K562 (cell line): ENCODE data around the gene MAU2. TPM values are rescaled to one million over a fixed set of nuclear protein-coding genes. Genes with fewer than 3 reads are reported as not detected.

ENCODE experiments used
- ATF7 ChIP-seq: fragments of 450-650 bp; IDR thresholded peaks from 2 replicates; pipeline ENCODE4 v1.7.1; 2014; ENCODE audit warnings: mild to moderate bottlenecking, moderate library complexity
- CREBBP ChIP-seq: IDR thresholded peaks from one replicate; pipeline ENCODE4 v1.6.1; 2012; ENCODE audit warnings: low read depth, mild to moderate bottlenecking, control low read depth, inconsistent platforms, low read length
- EP400 ChIP-seq: fragments of 450-650 bp; IDR thresholded peaks from 2 replicates; pipeline ENCODE4 v1.6.1; 2017; ENCODE audit warnings: antibody characterized with exemption, mild to moderate bottlenecking, moderate library complexity
- FOXK1 ChIP-seq: sonication (generic); formaldehyde crosslinking; IDR thresholded peaks from 2 replicates; pipeline ENCODE4 v1.8.0; 2022; ENCODE audit warnings: missing genetic modification reagents, mild to moderate bottlenecking, borderline replicate concordance
- HDAC2 ChIP-seq: fragments of 450-650 bp; IDR thresholded peaks from 2 replicates; pipeline ENCODE4 v1.6.1; 2016; ENCODE audit warnings: mild to moderate bottlenecking
- HMG20B ChIP-seq: fragments of 250-450 bp; sonication (Bioruptor Pico); IDR thresholded peaks from 2 replicates; pipeline ENCODE4 v1.5.0; 2021; ENCODE audit warnings: mild to moderate bottlenecking
- HNRNPLL ChIP-seq: fragments of 200-400 bp; formaldehyde crosslinking; IDR thresholded peaks from 2 replicates; pipeline ENCODE4 v1.6.1; 2017; ENCODE audit warnings: low read length, low read depth, mild to moderate bottlenecking; ENCODE audit not compliant: poor library complexity, severe bottlenecking
- KDM1A ChIP-seq, 2 experiments: fragments of 450-650 bp; IDR thresholded peaks; 2 replicates each; pipeline ENCODE4 v1.6.1; 2016; ENCODE audit warnings: mild to moderate bottlenecking in 2 of 2
- MCM5 ChIP-seq: fragments of 450-650 bp; IDR thresholded peaks from 2 replicates; pipeline ENCODE4 v1.6.1; 2016; ENCODE audit warnings: low read depth
- NONO ChIP-seq, 2 experiments: fragments of 200-400 bp in 1 of 2; fragments of 450-650 bp in 1 of 2; formaldehyde crosslinking in 1 of 2; IDR thresholded peaks; 2 replicates each; pipeline ENCODE4 v1.6.1; 2017; ENCODE audit warnings: low read depth in 2 of 2, mild to moderate bottlenecking in 2 of 2, moderate library complexity in 2 of 2, low read length in 1 of 2
- NR4A1 ChIP-seq, 2 experiments: fragments of 250-450 bp in 1 of 2; fragments of 450-650 bp in 1 of 2; sonication (Bioruptor Pico) in 1 of 2; IDR thresholded peaks; 2 replicates each; pipeline versions ENCODE4 v1.4.0 to v1.6.1; 2016 to 2020; ENCODE audit warnings: mild to moderate bottlenecking in 2 of 2, missing compliant biosample characterization in 1 of 2, missing genetic modification characterization in 1 of 2, moderate library complexity in 1 of 2
- OTX1 ChIP-seq: fragments of 450-650 bp; formaldehyde crosslinking; IDR thresholded peaks from 2 replicates; pipeline ENCODE4 v1.4.0; 2022; ENCODE audit warnings: mild to moderate bottlenecking
- PHB ChIP-seq: fragments of 250-450 bp; sonication (Bioruptor Pico); IDR thresholded peaks from 2 replicates; pipeline ENCODE4 v1.5.0; 2021
- SRF ChIP-seq, 2 experiments: fragments of 250-450, 450-650 bp in 1 of 2; sonication (Bioruptor Pico) in 1 of 2; sonication (generic) in 1 of 2; formaldehyde crosslinking; IDR thresholded peaks; 2 replicates each; pipeline versions ENCODE4 v1.5.0 to v1.5.1; 2020 to 2022; ENCODE audit warnings: mild to moderate bottlenecking in 1 of 2, missing genetic modification reagents in 1 of 2
- ZBTB1 ChIP-seq: sonication (generic); formaldehyde crosslinking; IDR thresholded peaks from 2 replicates; pipeline ENCODE4 v1.8.1; 2023; ENCODE audit warnings: missing genetic modification reagents, low read depth, mild to moderate bottlenecking, borderline replicate concordance
- ZBTB7A ChIP-seq: IDR thresholded peaks from 2 replicates; pipeline ENCODE4 v1.6.1; 2011; ENCODE audit warnings: low read depth, mild to moderate bottlenecking, low read length, moderate library complexity, borderline replicate concordance; ENCODE audit not compliant: control insufficient read depth
- ZFX ChIP-seq: sonication (generic); formaldehyde crosslinking; IDR thresholded peaks from 2 replicates; pipeline ENCODE4 v1.8.0; 2022; ENCODE audit warnings: mild to moderate bottlenecking, missing genetic modification reagents, moderate library complexity
- polyA plus RNA-seq, 8 experiments: library from polyadenylated mRNA; depleted of rRNA in 4 of 8; stranded (reverse) in 5 of 8; unstranded in 3 of 8; fragments of >200 nt; fragmentation: Nextera tagmentation in 2 of 8; fragmentation: Illumina TruSeq in 1 of 8; extraction: Ambion mirVana in 2 of 8; extraction: Trizol in 1 of 8; gene quantifications; 2 replicates each; pipeline versions ENCODE4 v1.2.1 to v1.2.3, GENCODE V29; 2011 to 2014; ENCODE audit warnings: inconsistent platforms in 1 of 8, missing spikeins in 1 of 8
- total RNA-seq, 7 experiments: library from RNA; depleted of rRNA in 6 of 7; stranded (reverse); fragments of >200 nt in 6 of 7; fragmentation: Illumina TruSeq in 2 of 7; extraction: Trizol in 2 of 7; gene quantifications; 2 replicates each; pipeline versions ENCODE4 v1.2.1 to v1.2.3, GENCODE V29; 2011 to 2021; ENCODE audit warnings: low replicate concordance in 1 of 7
- TF ChIP-seq, protein P1 (sequence below): fragments of 250-450 bp; sonication (Bioruptor Pico); IDR thresholded peaks from 2 replicates; pipeline ENCODE4 v1.6.1; 2021; ENCODE audit warnings: mild to moderate bottlenecking
- TF ChIP-seq, protein P2 (sequence below): fragments of 250-450 bp; sonication (Bioruptor Pico); IDR thresholded peaks from 2 replicates; pipeline ENCODE4 v1.8.0; 2021; ENCODE audit warnings: borderline replicate concordance, mild to moderate bottlenecking, moderate library complexity; ENCODE audit not compliant: poor library complexity, severe bottlenecking
- TF ChIP-seq, protein P3 (sequence below): fragments of 200-800 bp; sonication (Bioruptor generic); IDR thresholded peaks from 2 replicates; pipeline ENCODE4 v1.6.1; 2017; ENCODE audit warnings: missing genetic modification characterization, missing compliant biosample characterization
- TF ChIP-seq, protein P4 (sequence below): fragments of 200-800 bp; sonication (Bioruptor generic); IDR thresholded peaks from 2 replicates; pipeline ENCODE4 v1.6.1; 2016; ENCODE audit warnings: missing genetic modification characterization, missing compliant biosample characterization

Gene MAU2
- total and polyA plus RNA-seq, 9 of the 15 experiments (the other 6 are each of a cell fraction or from before 2014, with no cell fraction given), result 1.2 to 48.1 (median 19.4) TPM

DNA sequence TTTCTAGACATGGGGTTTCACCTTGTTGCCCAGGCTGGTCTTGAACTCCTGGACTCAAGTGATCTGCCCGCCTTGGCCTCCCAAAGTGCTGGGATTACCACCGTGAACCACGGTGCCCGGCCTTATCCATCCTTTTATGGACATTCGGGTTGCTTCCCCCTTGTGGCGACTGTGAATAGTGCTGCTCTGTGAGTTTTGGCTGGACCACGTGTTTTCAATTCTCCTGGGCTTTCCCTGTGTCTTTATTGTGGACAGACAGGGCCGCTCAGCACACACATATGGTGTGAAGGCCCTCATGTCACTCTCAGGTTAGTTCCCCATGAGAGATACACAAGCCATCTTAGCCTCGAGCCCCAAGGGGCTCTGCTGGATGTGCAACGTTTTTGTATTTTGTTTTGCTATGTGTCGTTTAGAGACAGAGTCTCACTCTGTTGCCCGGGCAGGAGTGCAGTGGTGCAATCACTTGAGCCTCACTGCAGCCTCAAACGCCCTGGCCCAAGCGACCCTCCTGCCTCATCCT lies 40.5 kb downstream of the MAU2 start (continued):
- no peak for TF ChIP-seq MCM5
- TF ChIP-seq, protein P1, sequence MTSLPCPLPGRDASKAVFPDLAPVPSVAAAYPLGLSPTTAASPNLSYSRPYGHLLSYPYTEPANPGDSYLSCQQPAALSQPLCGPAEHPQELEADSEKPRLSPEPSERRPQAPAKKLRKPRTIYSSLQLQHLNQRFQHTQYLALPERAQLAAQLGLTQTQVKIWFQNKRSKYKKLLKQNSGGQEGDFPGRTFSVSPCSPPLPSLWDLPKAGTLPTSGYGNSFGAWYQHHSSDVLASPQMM (CRISPR knock-in tag), result no peak
- TF ChIP-seq HMG20B (CRISPR knock-in tag), result no peak
- TF ChIP-seq KDM1A (IDR thresholded peaks at IDR 0.05), result 0 out of 4 replicates have a peak, but pooled peaks of 1 of the 2 experiments have one; percentile 17
- TF ChIP-seq OTX1 (CRISPR knock-in tag), result no peak
- TF ChIP-seq CREBBP, result no peak
- TF ChIP-seq FOXK1 (CRISPR knock-in tag), result 0 out of 2 replicates have a peak, but pooled peaks have one; percentile 71
- peak; percentile 58 for TF ChIP-seq ZFX (CRISPR knock-in tag)
- TF ChIP-seq PHB (CRISPR knock-in tag), result no peak
- no peak for TF ChIP-seq NONO (IDR thresholded peaks at IDR 0.05; ENCODE audit: low read depth in 2 of 2, low read length in 1 of 2)
- no peak for TF ChIP-seq ZBTB7A
- peak; percentile 77 for TF ChIP-seq EP400
- no peak for TF ChIP-seq NR4A1 (CRISPR knock-in tag; IDR thresholded peaks at IDR 0.05)
- TF ChIP-seq NR4A1 (tag; IDR thresholded peaks at IDR 0.05), result no peak
- peak in 1 of 2 experiments; percentile 96; a peak in 2 of 4 replicates for TF ChIP-seq SRF (CRISPR knock-in tag; IDR thresholded peaks at IDR 0.05)
- TF ChIP-seq HNRNPLL, result no peak
- no peak for TF ChIP-seq ZBTB1 (CRISPR knock-in tag)
- TF ChIP-seq, protein P2, sequence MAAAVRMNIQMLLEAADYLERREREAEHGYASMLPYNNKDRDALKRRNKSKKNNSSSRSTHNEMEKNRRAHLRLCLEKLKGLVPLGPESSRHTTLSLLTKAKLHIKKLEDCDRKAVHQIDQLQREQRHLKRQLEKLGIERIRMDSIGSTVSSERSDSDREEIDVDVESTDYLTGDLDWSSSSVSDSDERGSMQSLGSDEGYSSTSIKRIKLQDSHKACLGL, result no peak
- TF ChIP-seq, protein P3, sequence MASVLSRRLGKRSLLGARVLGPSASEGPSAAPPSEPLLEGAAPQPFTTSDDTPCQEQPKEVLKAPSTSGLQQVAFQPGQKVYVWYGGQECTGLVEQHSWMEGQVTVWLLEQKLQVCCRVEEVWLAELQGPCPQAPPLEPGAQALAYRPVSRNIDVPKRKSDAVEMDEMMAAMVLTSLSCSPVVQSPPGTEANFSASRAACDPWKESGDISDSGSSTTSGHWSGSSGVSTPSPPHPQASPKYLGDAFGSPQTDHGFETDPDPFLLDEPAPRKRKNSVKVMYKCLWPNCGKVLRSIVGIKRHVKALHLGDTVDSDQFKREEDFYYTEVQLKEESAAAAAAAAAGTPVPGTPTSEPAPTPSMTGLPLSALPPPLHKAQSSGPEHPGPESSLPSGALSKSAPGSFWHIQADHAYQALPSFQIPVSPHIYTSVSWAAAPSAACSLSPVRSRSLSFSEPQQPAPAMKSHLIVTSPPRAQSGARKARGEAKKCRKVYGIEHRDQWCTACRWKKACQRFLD (CRISPR knock-in tag), result peak; percentile 43
- TF ChIP-seq, protein P4, sequence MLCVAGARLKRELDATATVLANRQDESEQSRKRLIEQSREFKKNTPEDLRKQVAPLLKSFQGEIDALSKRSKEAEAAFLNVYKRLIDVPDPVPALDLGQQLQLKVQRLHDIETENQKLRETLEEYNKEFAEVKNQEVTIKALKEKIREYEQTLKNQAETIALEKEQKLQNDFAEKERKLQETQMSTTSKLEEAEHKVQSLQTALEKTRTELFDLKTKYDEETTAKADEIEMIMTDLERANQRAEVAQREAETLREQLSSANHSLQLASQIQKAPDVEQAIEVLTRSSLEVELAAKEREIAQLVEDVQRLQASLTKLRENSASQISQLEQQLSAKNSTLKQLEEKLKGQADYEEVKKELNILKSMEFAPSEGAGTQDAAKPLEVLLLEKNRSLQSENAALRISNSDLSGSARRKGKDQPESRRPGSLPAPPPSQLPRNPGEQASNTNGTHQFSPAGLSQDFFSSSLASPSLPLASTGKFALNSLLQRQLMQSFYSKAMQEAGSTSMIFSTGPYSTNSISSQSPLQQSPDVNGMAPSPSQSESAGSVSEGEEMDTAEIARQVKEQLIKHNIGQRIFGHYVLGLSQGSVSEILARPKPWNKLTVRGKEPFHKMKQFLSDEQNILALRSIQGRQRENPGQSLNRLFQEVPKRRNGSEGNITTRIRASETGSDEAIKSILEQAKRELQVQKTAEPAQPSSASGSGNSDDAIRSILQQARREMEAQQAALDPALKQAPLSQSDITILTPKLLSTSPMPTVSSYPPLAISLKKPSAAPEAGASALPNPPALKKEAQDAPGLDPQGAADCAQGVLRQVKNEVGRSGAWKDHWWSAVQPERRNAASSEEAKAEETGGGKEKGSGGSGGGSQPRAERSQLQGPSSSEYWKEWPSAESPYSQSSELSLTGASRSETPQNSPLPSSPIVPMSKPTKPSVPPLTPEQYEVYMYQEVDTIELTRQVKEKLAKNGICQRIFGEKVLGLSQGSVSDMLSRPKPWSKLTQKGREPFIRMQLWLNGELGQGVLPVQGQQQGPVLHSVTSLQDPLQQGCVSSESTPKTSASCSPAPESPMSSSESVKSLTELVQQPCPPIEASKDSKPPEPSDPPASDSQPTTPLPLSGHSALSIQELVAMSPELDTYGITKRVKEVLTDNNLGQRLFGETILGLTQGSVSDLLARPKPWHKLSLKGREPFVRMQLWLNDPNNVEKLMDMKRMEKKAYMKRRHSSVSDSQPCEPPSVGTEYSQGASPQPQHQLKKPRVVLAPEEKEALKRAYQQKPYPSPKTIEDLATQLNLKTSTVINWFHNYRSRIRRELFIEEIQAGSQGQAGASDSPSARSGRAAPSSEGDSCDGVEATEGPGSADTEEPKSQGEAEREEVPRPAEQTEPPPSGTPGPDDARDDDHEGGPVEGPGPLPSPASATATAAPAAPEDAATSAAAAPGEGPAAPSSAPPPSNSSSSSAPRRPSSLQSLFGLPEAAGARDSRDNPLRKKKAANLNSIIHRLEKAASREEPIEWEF (CRISPR knock-in tag), result no peak
- TF ChIP-seq ATF7, result peak; percentile 28; the same call in 1 of the 2 replicates
- 0 out of 2 replicates have a peak, but pooled peaks have one; percentile 35 for TF ChIP-seq HDAC2
